Coronary artery (tissue), 2 donors: ENCODE results near the gene RPP40.

Experiments
- DNase-seq: peaks from one replicate; pipeline ENCODE4 v3.0.0-alpha.2; 2017; ENCODE audit warnings: low spot score
- H3K27ac ChIP-seq, 2 donors: fragments of 200-600 bp; sonication (generic); one replicate each; pipeline ENCODE4 v1.5.1; 2016 to 2019
- H3K4me3 ChIP-seq: fragments of 200-600 bp; sonication (generic); 2 replicates; pipeline ENCODE4 v1.5.1; 2016; ENCODE audit warnings: mild to moderate bottlenecking, moderate library complexity
- CTCF ChIP-seq: fragments of 200-600 bp; sonication (generic); IDR thresholded peaks from one replicate; pipeline ENCODE4 v1.5.1; 2019; ENCODE audit warnings: antibody characterized with exemption

RPP40 gene

GRCh38 chr6:4999586-4999985 lies 4.3 kb downstream of the RPP40 start:
- no peak for DNase-seq
- Histone ChIP-seq H3K4me3 (no peak overlapping the region), H3K27ac (no peak overlapping the region)
- no peak for TF ChIP-seq CTCF

GRCh38 chr6:4997862-4998261 lies 6.0 kb downstream of the RPP40 start:
- Histone ChIP-seq H3K27ac (no peak overlapping the region), H3K4me3 (no peak overlapping the region)
- no peak for DNase-seq
- no peak for TF ChIP-seq CTCF

- no peak for DNase-seq
- Histone ChIP-seq H3K4me3 (no peak overlapping the region), H3K27ac (no peak overlapping the region)
- no peak for TF ChIP-seq CTCF
Measured at GRCh38 chr6:4994741-4995140, 9.1 kb downstream of the RPP40 start.

- DNase-seq, result no peak
- no peak for TF ChIP-seq CTCF
- Histone ChIP-seq H3K27ac (no peak overlapping the region), H3K4me3 (no peak overlapping the region)
Measured at GRCh38 chr6:4987432-4987831, 16.4 kb downstream of the RPP40 start.

- Histone ChIP-seq H3K27ac (no peak overlapping the region), H3K4me3 (no peak overlapping the region)
- no peak for DNase-seq
- no peak for TF ChIP-seq CTCF
Measured at GRCh38 chr6:4986999-4987398, 16.8 kb downstream of the RPP40 start.

GRCh38 chr6:4983322-4983721 lies 20.5 kb downstream of the RPP40 start:
- TF ChIP-seq CTCF, result no peak
- no peak overlapping the region for H3K27ac ChIP-seq
- no peak for DNase-seq
- no peak overlapping the region for H3K4me3 ChIP-seq

GRCh38 chr6:4981761-4982160 lies 22.1 kb downstream of the RPP40 start:
- Histone ChIP-seq H3K4me3 (no peak overlapping the region), H3K27ac (no peak overlapping the region)
- no peak for TF ChIP-seq CTCF
- no peak for DNase-seq
